Activated CD4-positive, alpha-beta memory T cell treated with anti-CD3 and anti-CD28 coated beads, Interleukin-2, amount 10 ng/mL, durations not matched to agents 7 days and 5 days (primary cell): ENCODE data around the gene LRRC4C. TPM values are rescaled to one million over a fixed set of nuclear protein-coding genes. Genes with fewer than 3 reads are reported as not detected.

Experiments used
- CTCF ChIA-PET: fragments of 350-600 bp; sonication (Branson Sonifier 250); formaldehyde crosslinking; loops from one replicate; lab custom pipeline; 2021; ENCODE audit warnings: antibody characterized with exemption, inconsistent platforms; lab: Charles Lee
- POLR2A ChIA-PET: fragments of 350-600 bp; sonication (Branson Sonifier 250); formaldehyde crosslinking; loops from one replicate; lab custom pipeline; 2021; ENCODE audit warnings: antibody characterized with exemption; lab: Charles Lee
- DNase-seq: peaks from one replicate; pipeline ENCODE4 v3.0.0-alpha.2; 2020
- H3K27ac Mint-ChIP-seq: one replicate; pipeline ENCODE4 v1.8.0; 2021; ENCODE audit warnings: mild to moderate bottlenecking, mixed read lengths
- H3K27me3 Mint-ChIP-seq: one replicate; pipeline ENCODE4 v1.8.0; 2021; ENCODE audit warnings: mixed read lengths
- H3K36me3 Mint-ChIP-seq: one replicate; pipeline ENCODE4 v1.8.0; 2021; ENCODE audit warnings: low read depth, mixed read lengths
- H3K4me1 Mint-ChIP-seq: one replicate; pipeline ENCODE4 v1.8.0; 2021; ENCODE audit warnings: mixed read lengths
- H3K4me3 Mint-ChIP-seq: one replicate; pipeline ENCODE4 v1.8.0; 2021; ENCODE audit warnings: mild to moderate bottlenecking, mixed read lengths
- H3K9me3 Mint-ChIP-seq: one replicate; pipeline ENCODE4 v1.8.0; 2021; ENCODE audit warnings: mixed read lengths
- total RNA-seq, 2 experiments: library from RNA; stranded (reverse); gene quantifications; one replicate each; pipeline ENCODE4 v1.2.3, GENCODE V29; 2021

LRRC4C gene
- total RNA-seq, 2 experiments from 2014 or later, result not detected

GRCh38 chr11:40370821-40371616, 1088.4 kb downstream of the LRRC4C start:
- H3K27me3 Mint-ChIP-seq, result no peaks in the 10 kb centered on the region

GRCh38 chr11:40360206-40360798, 1099.2 kb downstream of the LRRC4C start:
- no peak overlapping the region for H3K27ac Mint-ChIP-seq
- H3K9me3 Mint-ChIP-seq, result peaks cover 30% of the 10 kb centered on the region
- H3K4me1 Mint-ChIP-seq, result no peaks in the 10 kb centered on the region
- ChIA-PET POLR2A (no interaction called here), CTCF (no interaction called here)
- H3K27me3 Mint-ChIP-seq, result no peaks in the 10 kb centered on the region
- H3K36me3 Mint-ChIP-seq, result no peaks in the 10 kb centered on the region
- no peak for DNase-seq
- H3K4me3 Mint-ChIP-seq, result no peak overlapping the region

More at GRCh38 chr11:40370821-40371616, 1088.4 kb downstream of the LRRC4C start:
- ChIA-PET POLR2A (no interaction called here), CTCF (no interaction called here)
- Mint-ChIP-seq H3K4me1 (no peaks in the 10 kb centered on the region), H3K4me3 (no peak overlapping the region), H3K27ac (no peak overlapping the region), H3K36me3 (no peaks in the 10 kb centered on the region), H3K9me3 (peaks cover 10% of the 10 kb centered on the region)
- DNase-seq, result no peak

GRCh38 chr11:40354121-40354520, 1105.3 kb downstream of the LRRC4C start:
- POLR2A ChIA-PET, result no interaction called here
- no peaks in the 10 kb centered on the region for H3K36me3 Mint-ChIP-seq
- H3K9me3 Mint-ChIP-seq, result peaks cover 14% of the 10 kb centered on the region
- H3K4me1 Mint-ChIP-seq, result no peaks in the 10 kb centered on the region
- no peaks in the 10 kb centered on the region for H3K27me3 Mint-ChIP-seq
- H3K4me3 Mint-ChIP-seq, result no peak overlapping the region
- DNase-seq, result no peak
- CTCF ChIA-PET, result no interaction called here
- H3K27ac Mint-ChIP-seq, result no peak overlapping the region

- Mint-ChIP-seq H3K36me3 (no peaks in the 10 kb centered on the region), H3K27ac (no peak overlapping the region), H3K9me3 (peaks cover 13% of the 10 kb centered on the region), H3K4me1 (no peaks in the 10 kb centered on the region), H3K27me3 (no peaks in the 10 kb centered on the region), H3K4me3 (no peak overlapping the region)
- DNase-seq, result no peak
- ChIA-PET CTCF (no interaction called here), POLR2A (no interaction called here)
Observed at GRCh38 chr11:40340911-40341310, 1118.5 kb downstream of the LRRC4C start.

GRCh38 chr11:40338739-40339138, 1120.7 kb downstream of the LRRC4C start:
- no peak for DNase-seq
- Mint-ChIP-seq H3K36me3 (no peaks in the 10 kb centered on the region), H3K9me3 (peaks cover 18% of the 10 kb centered on the region), H3K4me3 (no peak overlapping the region), H3K27ac (no peak overlapping the region), H3K4me1 (no peaks in the 10 kb centered on the region), H3K27me3 (no peaks in the 10 kb centered on the region)
- ChIA-PET CTCF (no interaction called here), POLR2A (no interaction called here)

GRCh38 chr11:40338062-40338461, 1121.4 kb downstream of the LRRC4C start:
- Mint-ChIP-seq H3K27ac (no peak overlapping the region), H3K9me3 (peaks cover 20% of the 10 kb centered on the region), H3K4me3 (no peak overlapping the region), H3K27me3 (no peaks in the 10 kb centered on the region), H3K4me1 (no peaks in the 10 kb centered on the region), H3K36me3 (no peaks in the 10 kb centered on the region)
- POLR2A ChIA-PET, result no interaction called here
- DNase-seq, result no peak
- CTCF ChIA-PET, result no interaction called here

GRCh38 chr11:40337118-40337517, 1122.3 kb downstream of the LRRC4C start:
- DNase-seq, result no peak
- Mint-ChIP-seq H3K4me3 (no peak overlapping the region), H3K4me1 (no peaks in the 10 kb centered on the region), H3K36me3 (no peaks in the 10 kb centered on the region), H3K27ac (no peak overlapping the region), H3K27me3 (no peaks in the 10 kb centered on the region), H3K9me3 (peaks cover 17% of the 10 kb centered on the region)
- POLR2A ChIA-PET, result no interaction called here
- CTCF ChIA-PET, result no interaction called here

GRCh38 chr11:40328890-40329614, 1130.4 kb downstream of the LRRC4C start:
- Mint-ChIP-seq H3K9me3 (peaks cover 10% of the 10 kb centered on the region), H3K27me3 (no peaks in the 10 kb centered on the region), H3K4me3 (no peak overlapping the region), H3K27ac (no peak overlapping the region), H3K4me1 (no peaks in the 10 kb centered on the region), H3K36me3 (no peaks in the 10 kb centered on the region)
- DNase-seq, result no peak
- CTCF ChIA-PET, result no interaction called here
- POLR2A ChIA-PET, result no interaction called here

GRCh38 chr11:40323241-40323640, 1136.2 kb downstream of the LRRC4C start:
- Mint-ChIP-seq H3K4me1 (no peaks in the 10 kb centered on the region), H3K27ac (no peak overlapping the region), H3K9me3 (peaks cover 10% of the 10 kb centered on the region), H3K36me3 (no peaks in the 10 kb centered on the region), H3K27me3 (no peaks in the 10 kb centered on the region), H3K4me3 (no peak overlapping the region)
- no peak for DNase-seq
- POLR2A ChIA-PET, result no interaction called here
- CTCF ChIA-PET, result no interaction called here

- DNase-seq, result no peak
- H3K27ac Mint-ChIP-seq, result no peak overlapping the region
- H3K4me1 Mint-ChIP-seq, result no peaks in the 10 kb centered on the region
- ChIA-PET CTCF (no interaction called here), POLR2A (no interaction called here)
- H3K9me3 Mint-ChIP-seq, result peaks cover 10% of the 10 kb centered on the region
- no peak overlapping the region for H3K4me3 Mint-ChIP-seq
- H3K36me3 Mint-ChIP-seq, result no peaks in the 10 kb centered on the region
- no peaks in the 10 kb centered on the region for H3K27me3 Mint-ChIP-seq
Observed at GRCh38 chr11:40321537-40321936, 1137.9 kb downstream of the LRRC4C start.

GRCh38 chr11:40316171-40316570, 1143.3 kb downstream of the LRRC4C start:
- Mint-ChIP-seq H3K27me3 (no peaks in the 10 kb centered on the region), H3K4me3 (no peak overlapping the region), H3K9me3 (peaks cover 4% of the 10 kb centered on the region), H3K27ac (no peak overlapping the region), H3K36me3 (no peaks in the 10 kb centered on the region), H3K4me1 (no peaks in the 10 kb centered on the region)
- ChIA-PET POLR2A (no interaction called here), CTCF (no interaction called here)
- DNase-seq, result no peak

- Mint-ChIP-seq H3K4me3 (no peak overlapping the region), H3K27ac (no peak overlapping the region), H3K9me3 (peaks cover 8% of the 10 kb centered on the region), H3K36me3 (no peaks in the 10 kb centered on the region), H3K27me3 (no peaks in the 10 kb centered on the region), H3K4me1 (no peaks in the 10 kb centered on the region)
- no peak for DNase-seq
- CTCF ChIA-PET, result no interaction called here
- POLR2A ChIA-PET, result no interaction called here
Observed at GRCh38 chr11:40315122-40315521, 1144.3 kb downstream of the LRRC4C start.

GRCh38 chr11:40314327-40314726, 1145.1 kb downstream of the LRRC4C start:
- H3K4me3 Mint-ChIP-seq, result no peak overlapping the region
- DNase-seq, result no peak
- peaks cover 8% of the 10 kb centered on the region for H3K9me3 Mint-ChIP-seq
- no peaks in the 10 kb centered on the region for H3K36me3 Mint-ChIP-seq
- ChIA-PET POLR2A (no interaction called here), CTCF (no interaction called here)
- no peak overlapping the region for H3K27ac Mint-ChIP-seq
- no peaks in the 10 kb centered on the region for H3K4me1 Mint-ChIP-seq
- H3K27me3 Mint-ChIP-seq, result no peaks in the 10 kb centered on the region
